Small intestine (tissue), 7 donors: ENCODE data around the gene ABLIM3. TPM values are rescaled to one million over a fixed set of nuclear protein-coding genes. Genes with fewer than 3 reads are reported as not detected.

Experiments used
- DNase-seq, 2 donors: peaks; one replicate each; pipeline versions ENCODE4 v3.0.0 to v3.0.0-alpha.2; 2013
- FAIRE-seq: peaks from 2 replicates; lab custom pipeline; 2012; peaks lifted over from hg19 to GRCh38; lab: Jason Lieb, UNC
- H3K27ac ChIP-seq, 3 donors: one replicate each; pipeline ENCODE4 v1.5.1; 2013; ENCODE audit warnings: low read length in 2 of 3, mild to moderate bottlenecking in 2 of 3, control low read depth in 1 of 3, inconsistent platforms in 1 of 3, low read depth in 1 of 3, moderate library complexity in 1 of 3
- H3K27me3 ChIP-seq, 3 donors: one replicate each; pipeline ENCODE4 v1.6.1; 2013; ENCODE audit warnings: low read length in 3 of 3, inconsistent platforms in 1 of 3; ENCODE audit not compliant: control insufficient read depth in 3 of 3, insufficient read depth in 3 of 3
- H3K36me3 ChIP-seq, 3 donors: one replicate each; pipeline ENCODE4 v1.6.1; 2013; ENCODE audit warnings: low read length in 3 of 3, inconsistent platforms in 1 of 3, low read depth in 1 of 3, mild to moderate bottlenecking in 1 of 3, moderate library complexity in 1 of 3; ENCODE audit not compliant: control insufficient read depth in 3 of 3, insufficient read depth in 2 of 3
- H3K4me1 ChIP-seq, 3 donors: one replicate each; pipeline ENCODE4 v1.6.1; 2013; ENCODE audit warnings: low read length in 2 of 3, inconsistent platforms in 1 of 3, low read depth in 1 of 3, mild to moderate bottlenecking in 1 of 3, moderate library complexity in 1 of 3; ENCODE audit not compliant: control insufficient read depth in 3 of 3, insufficient read depth in 2 of 3
- H3K4me3 ChIP-seq, 3 donors: one replicate each; pipeline ENCODE4 v1.5.1; 2013; ENCODE audit warnings: low read length in 3 of 3, control low read depth in 1 of 3, inconsistent platforms in 1 of 3, low read depth in 1 of 3, mild to moderate bottlenecking in 1 of 3, moderate library complexity in 1 of 3
- H3K9me3 ChIP-seq, 2 donors: one replicate each; pipeline ENCODE4 v1.6.1; 2013; ENCODE audit warnings: low read depth in 1 of 2, low read length in 1 of 2; ENCODE audit not compliant: control insufficient read depth in 2 of 2, insufficient read depth in 1 of 2
- WGBS, 3 donors: extraction: QIAGEN DNeasy Blood & Tissue Kit; methylation state at CpG; one replicate each; pipeline ENCODE4 v1.1.7; 2013; 5-methylcytosine and 5-hydroxymethylcytosine counted together
- polyA plus RNA-seq, 4 donors: library from polyadenylated mRNA; stranded (reverse) in 3 of 4; unstranded in 1 of 4; fragments of 200-250 nt in 3 of 4; fragments of 120-200 nt in 1 of 4; gene quantifications; one replicate each; pipeline versions ENCODE4 v1.2.1 to v1.2.3, GENCODE V29; 2013
- donor health status: healthy with polysubstance abuse.
- donor health status: control.
- donor health status: control.
- donor health status: Bipolar disorder and iron deficiency.
- donor health status: healthy.

The ABLIM3 gene
- polyA plus RNA-seq, 4 donors = 0.89 to 10.0 (median 5.3) TPM

GRCh38 chr5:149280124-149280523, 138.8 kb downstream of the ABLIM3 start:
- DNase-seq = no peak
- no peak for FAIRE-seq
- Histone ChIP-seq H3K4me1 (peaks cover 0 to 6% (median 0%) of the 10 kb centered on the region in 3 donors), H3K27me3 (no peaks in the 10 kb centered on the region), H3K36me3 (no peaks in the 10 kb centered on the region), H3K4me3 (no peak overlapping the region), H3K27ac (no peak overlapping the region), H3K9me3 (no peaks in the 10 kb centered on the region)
- WGBS, 3 donors = 14 to 25% (median 24%) methylated on average over 1 of the region's 1 CpG

GRCh38 chr5:149280802-149281201, 139.5 kb downstream of the ABLIM3 start:
- Histone ChIP-seq H3K4me3 (no peak overlapping the region), H3K36me3 (no peaks in the 10 kb centered on the region), H3K9me3 (no peaks in the 10 kb centered on the region), H3K4me1 (peaks cover 0 to 6% (median 0%) of the 10 kb centered on the region in 3 donors), H3K27me3 (no peaks in the 10 kb centered on the region), H3K27ac (no peak overlapping the region)
- no peak for FAIRE-seq
- DNase-seq = no peak
- 85 to 89% (median 86%) methylated on average over 4 of the region's 4 CpGs for WGBS, 3 donors

- Histone ChIP-seq H3K36me3 (no peaks in the 10 kb centered on the region), H3K27me3 (no peaks in the 10 kb centered on the region), H3K27ac (no peak overlapping the region), H3K4me3 (no peak overlapping the region), H3K9me3 (no peaks in the 10 kb centered on the region), H3K4me1 (peaks cover 0 to 6% (median 0%) of the 10 kb centered on the region in 3 donors)
- FAIRE-seq = no peak
- 84 to 89% (median 84%) methylated on average over 12 of the region's 12 CpGs for WGBS, 3 donors
- DNase-seq = no peak
Measured at GRCh38 chr5:149282027-149282965, 141.0 kb downstream of the ABLIM3 start.

GRCh38 chr5:149282966-149283332, 141.7 kb downstream of the ABLIM3 start:
- Histone ChIP-seq H3K27ac (no peak overlapping the region), H3K4me1 (peaks cover 0 to 6% (median 0%) of the 10 kb centered on the region in 3 donors), H3K27me3 (no peaks in the 10 kb centered on the region), H3K9me3 (no peaks in the 10 kb centered on the region), H3K4me3 (no peak overlapping the region), H3K36me3 (no peaks in the 10 kb centered on the region)
- WGBS, 3 donors = 85 to 88% (median 86%) methylated on average over 5 of the region's 5 CpGs
- FAIRE-seq = no peak
- no peak for DNase-seq

- DNase-seq = no peak
- no peak for FAIRE-seq
- H3K27ac ChIP-seq = peak overlapping the region in 1 of 3 donors; percentile 36
- H3K36me3 ChIP-seq = no peaks in the 10 kb centered on the region
- H3K4me3 ChIP-seq = no peak overlapping the region
- peaks cover 0 to 6% (median 0%) of the 10 kb centered on the region in 3 donors for H3K4me1 ChIP-seq
- 52 to 58% (median 57%) methylated on average over 11 of the region's 11 CpGs for WGBS, 3 donors
- no peaks in the 10 kb centered on the region for H3K27me3 ChIP-seq
- no peaks in the 10 kb centered on the region for H3K9me3 ChIP-seq
Measured at GRCh38 chr5:149283626-149284480, 142.6 kb downstream of the ABLIM3 start.

- peaks cover 0 to 6% (median 0%) of the 10 kb centered on the region in 3 donors for H3K4me1 ChIP-seq
- H3K9me3 ChIP-seq = no peaks in the 10 kb centered on the region
- FAIRE-seq (no peak), DNase-seq (peak in 1 of 2 donors; percentile 68)
- no peak overlapping the region for H3K27ac ChIP-seq
- WGBS, 3 donors = 15 to 36% (median 26%) methylated on average over 5 of the region's 5 CpGs
- no peaks in the 10 kb centered on the region for H3K36me3 ChIP-seq
- H3K4me3 ChIP-seq = no peak overlapping the region
- H3K27me3 ChIP-seq = no peaks in the 10 kb centered on the region
Measured at GRCh38 chr5:149284501-149284900, 143.2 kb downstream of the ABLIM3 start.

GRCh38 chr5:149285153-149285552, 143.9 kb downstream of the ABLIM3 start:
- no peak overlapping the region for H3K4me3 ChIP-seq
- WGBS, 3 donors = 73 to 83% (median 83%) methylated on average over 1 of the region's 1 CpG
- no peak for DNase-seq
- FAIRE-seq = no peak
- no peaks in the 10 kb centered on the region for H3K9me3 ChIP-seq
- no peaks in the 10 kb centered on the region for H3K27me3 ChIP-seq
- no peak overlapping the region for H3K27ac ChIP-seq
- H3K36me3 ChIP-seq = no peaks in the 10 kb centered on the region
- peaks cover 0 to 6% (median 0%) of the 10 kb centered on the region in 3 donors for H3K4me1 ChIP-seq

GRCh38 chr5:149288436-149288835, 147.1 kb downstream of the ABLIM3 start:
- H3K4me1 ChIP-seq = peaks cover 0 to 6% (median 0%) of the 10 kb centered on the region in 3 donors
- H3K36me3 ChIP-seq = no peaks in the 10 kb centered on the region
- 79 to 88% (median 86%) methylated on average over 8 of the region's 8 CpGs for WGBS, 3 donors
- no peak for FAIRE-seq
- H3K4me3 ChIP-seq = no peak overlapping the region
- H3K9me3 ChIP-seq = no peaks in the 10 kb centered on the region
- H3K27me3 ChIP-seq = no peaks in the 10 kb centered on the region
- peak overlapping the region in 2 of 3 donors; percentile 16 to 84 for H3K27ac ChIP-seq
- no peak for DNase-seq
